Smooth muscle cell (in vitro differentiated cells): ENCODE data around the gene TMED7. TPM values are rescaled to one million over a fixed set of nuclear protein-coding genes. Genes with fewer than 3 reads are reported as not detected.

Source experiments
- DNase-seq: peaks from one replicate; lab custom pipeline; 2025; ENCODE audit not compliant: unreplicated experiment; lab: John Stamatoyannopoulos, UW
- H2AFZ ChIP-seq: fragments of 200-600 bp; sonication (generic); 2 replicates; pipeline ENCODE4 v1.6.0; 2016; ENCODE audit warnings: antibody characterized with exemption, low read depth, mild to moderate bottlenecking
- H3F3A ChIP-seq: fragments of 200-600 bp; sonication (generic); 2 replicates; pipeline ENCODE4 v1.6.0; 2017; ENCODE audit warnings: antibody characterized with exemption, low read depth
- H3K27ac ChIP-seq: fragments of 200-600 bp; sonication (generic); 2 replicates; pipeline ENCODE4 v1.5.1; 2016; ENCODE audit warnings: low read depth, mild to moderate bottlenecking
- H3K27me3 ChIP-seq: fragments of 200-600 bp; sonication (generic); 2 replicates; pipeline ENCODE4 v1.6.1; 2016; ENCODE audit warnings: low read depth, mild to moderate bottlenecking
- H3K36me3 ChIP-seq: fragments of 200-600 bp; sonication (generic); 2 replicates; pipeline ENCODE4 v1.5.1; 2016; ENCODE audit warnings: low read depth
- H3K4me1 ChIP-seq: fragments of 200-600 bp; sonication (generic); 2 replicates; pipeline ENCODE4 v1.5.1; 2016; ENCODE audit warnings: low read depth
- H3K4me2 ChIP-seq: fragments of 200-600 bp; sonication (generic); 2 replicates; pipeline ENCODE4 v1.6.0; 2016; ENCODE audit warnings: mild to moderate bottlenecking
- H3K4me3 ChIP-seq: fragments of 200-600 bp; sonication (generic); 2 replicates; pipeline ENCODE4 v1.5.1; 2016; ENCODE audit warnings: mild to moderate bottlenecking
- H3K79me2 ChIP-seq: fragments of 200-600 bp; sonication (generic); 2 replicates; pipeline ENCODE4 v1.6.0; 2016; ENCODE audit warnings: low read depth, mild to moderate bottlenecking
- H3K9ac ChIP-seq: fragments of 200-600 bp; sonication (generic); 2 replicates; pipeline ENCODE4 v1.6.0; 2016; ENCODE audit warnings: low read depth
- H3K9me3 ChIP-seq: fragments of 200-600 bp; sonication (generic); replicated peaks from 2 replicates; pipeline ENCODE4 v1.5.1; 2016; ENCODE audit warnings: low read depth
- H4K20me1 ChIP-seq: fragments of 200-600 bp; sonication (generic); 2 replicates; pipeline ENCODE4 v1.6.0; 2016; ENCODE audit warnings: low read depth
- CTCF ChIP-seq: fragments of 200-600 bp; sonication (generic); IDR thresholded peaks from 2 replicates; pipeline ENCODE4 v1.5.1; 2017; ENCODE audit warnings: borderline replicate concordance, mild to moderate bottlenecking, antibody characterized with exemption; ENCODE audit not compliant: insufficient read depth, poor library complexity, severe bottlenecking
- WGBS: methylation state at CpG from one replicate; pipeline ENCODE4 v1.1.7; 2016; ENCODE audit warnings: low lambda C conversion rate; 5-methylcytosine and 5-hydroxymethylcytosine counted together
- polyA plus RNA-seq: library from polyadenylated mRNA; unstranded; fragments of >200 nt; fragmentation: Nextera tagmentation; extraction: Ambion mirVana; gene quantifications from 2 replicates; pipeline ENCODE4 v1.2.1, GENCODE V29; 2016
- total RNA-seq: library from RNA; depleted of rRNA; stranded (reverse); fragments of >200 nt; gene quantifications from 2 replicates; pipeline ENCODE4 v1.2.3, GENCODE V29; 2014

The TMED7 gene
- total and polyA plus RNA-seq, 2 experiments from 2014 or later, result 91.5 to 236 TPM

- no peaks in the 10 kb centered on the region for H3K27me3 ChIP-seq
- no peak for DNase-seq
- no peaks in the 10 kb centered on the region for H4K20me1 ChIP-seq
- no peak overlapping the region for H2AFZ ChIP-seq
- H3K9me3 ChIP-seq, result no peaks in the 10 kb centered on the region
- WGBS, result 100% methylated on average over 1 of the region's 1 CpG
- no peak overlapping the region for H3K9ac ChIP-seq
- H3K4me3 ChIP-seq, result no peak overlapping the region
- H3K4me1 ChIP-seq, result no peaks in the 10 kb centered on the region
- H3K79me2 ChIP-seq, result no peaks in the 10 kb centered on the region
- H3F3A ChIP-seq, result no peaks in the 10 kb centered on the region
- no peaks in the 10 kb centered on the region for H3K36me3 ChIP-seq
- no peak overlapping the region for H3K27ac ChIP-seq
- no peak for TF ChIP-seq CTCF
- H3K4me2 ChIP-seq, result no peak overlapping the region
Observed at GRCh38 chr5:115641948-115642347, 16.1 kb upstream of the TMED7 start.

DNA sequence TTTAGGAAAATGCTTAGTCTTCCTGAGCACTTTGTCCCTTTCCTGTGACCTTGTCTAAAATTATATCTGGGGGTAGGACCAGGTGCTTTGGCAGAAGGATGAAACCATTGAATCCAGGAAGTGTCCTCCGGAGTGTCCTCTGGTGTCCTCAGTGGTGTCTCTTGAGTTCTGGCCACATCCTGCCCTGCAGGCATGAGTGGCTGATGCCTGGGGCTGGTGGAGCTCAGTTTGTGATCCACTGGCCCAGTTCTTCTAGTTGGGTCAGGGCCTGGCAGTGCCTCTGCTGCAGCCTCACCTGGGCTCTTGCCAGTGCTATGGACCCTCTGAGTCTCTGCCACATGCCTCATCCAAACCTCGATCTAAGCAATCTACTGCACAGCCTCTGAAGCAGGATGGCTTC is 14.4 kb upstream of the TMED7 start:
- H3K9ac ChIP-seq, result no peak overlapping the region
- H3K79me2 ChIP-seq, result no peaks in the 10 kb centered on the region
- no peaks in the 10 kb centered on the region for H3F3A ChIP-seq
- H3K4me2 ChIP-seq, result no peak overlapping the region
- no peak overlapping the region for H3K4me3 ChIP-seq
- no peak overlapping the region for H3K27ac ChIP-seq
- DNase-seq, result no peak
- H3K9me3 ChIP-seq, result no peaks in the 10 kb centered on the region
- no peak for TF ChIP-seq CTCF
- H4K20me1 ChIP-seq, result no peaks in the 10 kb centered on the region
- WGBS, result 95% methylated on average over 2 of the region's 2 CpGs
- H3K27me3 ChIP-seq, result no peaks in the 10 kb centered on the region
- no peak overlapping the region for H2AFZ ChIP-seq
- no peaks in the 10 kb centered on the region for H3K36me3 ChIP-seq
- H3K4me1 ChIP-seq, result no peaks in the 10 kb centered on the region

GRCh38 chr5:115639377-115639776 is 13.5 kb upstream of the TMED7 start:
- no peaks in the 10 kb centered on the region for H3K27me3 ChIP-seq
- H3K4me3 ChIP-seq, result no peak overlapping the region
- no peak overlapping the region for H3K4me2 ChIP-seq
- no peak overlapping the region for H3K9ac ChIP-seq
- H3F3A ChIP-seq, result no peaks in the 10 kb centered on the region
- peaks cover 2% of the 10 kb centered on the region for H3K4me1 ChIP-seq
- H3K36me3 ChIP-seq, result no peaks in the 10 kb centered on the region
- no peaks in the 10 kb centered on the region for H4K20me1 ChIP-seq
- H3K9me3 ChIP-seq, result no peaks in the 10 kb centered on the region
- 97% methylated on average over 1 of the region's 1 CpG for WGBS
- no peak overlapping the region for H3K27ac ChIP-seq
- H2AFZ ChIP-seq, result no peak overlapping the region
- H3K79me2 ChIP-seq, result no peaks in the 10 kb centered on the region
- no peak for TF ChIP-seq CTCF
- DNase-seq, result no peak

GRCh38 chr5:115637507-115637906 is 11.7 kb upstream of the TMED7 start:
- no peak for DNase-seq
- WGBS, result 89% methylated on average over 4 of the region's 4 CpGs
- H3K4me2 ChIP-seq, result no peak overlapping the region
- H3K4me1 ChIP-seq, result peaks cover 6% of the 10 kb centered on the region
- TF ChIP-seq CTCF, result no peak
- no peaks in the 10 kb centered on the region for H3K9me3 ChIP-seq
- no peak overlapping the region for H3K27ac ChIP-seq
- H4K20me1 ChIP-seq, result no peaks in the 10 kb centered on the region
- H3K9ac ChIP-seq, result no peak overlapping the region
- H2AFZ ChIP-seq, result no peak overlapping the region
- H3K4me3 ChIP-seq, result no peak overlapping the region
- H3K79me2 ChIP-seq, result no peaks in the 10 kb centered on the region
- H3K27me3 ChIP-seq, result no peaks in the 10 kb centered on the region
- no peaks in the 10 kb centered on the region for H3K36me3 ChIP-seq
- H3F3A ChIP-seq, result no peaks in the 10 kb centered on the region
